HepG2 (cell line): ENCODE measurements around the gene ELAC2.

ENCODE experiments used
- HNRNPK ChIP-seq: fragments of 200-400 bp; formaldehyde crosslinking; IDR thresholded peaks from 2 replicates; pipeline ENCODE4 v1.6.1; 2018; ENCODE audit warnings: low read length, low read depth, moderate library complexity, mild to moderate bottlenecking; ENCODE audit not compliant: poor library complexity, severe bottlenecking
- NR3C1 ChIP-seq: sonication (generic); formaldehyde crosslinking; IDR thresholded peaks from 2 replicates; pipeline ENCODE4 v1.4.0; 2020; ENCODE audit warnings: missing genetic modification reagents
- TF ChIP-seq, protein P1 (sequence below): sonication (generic); formaldehyde crosslinking; IDR thresholded peaks from 2 replicates; pipeline ENCODE4 v1.5.0; 2020; ENCODE audit warnings: mild to moderate bottlenecking, missing genetic modification reagents, moderate library complexity

DNA sequence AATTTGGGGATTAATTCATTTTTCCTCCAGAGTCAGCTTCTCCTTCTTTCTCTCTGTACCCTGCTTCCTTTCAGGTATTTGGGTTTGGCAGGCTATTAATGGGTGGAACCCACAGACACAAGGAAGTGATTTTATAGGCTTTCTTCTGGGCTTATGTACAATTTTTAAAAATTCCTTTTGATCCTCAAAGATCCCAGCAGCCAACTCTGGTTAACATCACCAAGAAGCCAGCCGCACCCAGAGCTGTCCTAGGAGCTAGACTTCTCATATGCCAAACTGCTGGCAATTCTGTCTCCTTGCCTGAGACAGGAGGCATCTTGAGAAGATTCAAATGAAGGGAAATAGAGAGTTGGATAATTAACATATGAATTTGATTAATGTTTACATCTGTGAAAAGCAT lies 47.2 kb upstream of the ELAC2 start:
- TF ChIP-seq HNRNPK = no peak
- TF ChIP-seq NR3C1 = no peak
- TF ChIP-seq, protein P1, sequence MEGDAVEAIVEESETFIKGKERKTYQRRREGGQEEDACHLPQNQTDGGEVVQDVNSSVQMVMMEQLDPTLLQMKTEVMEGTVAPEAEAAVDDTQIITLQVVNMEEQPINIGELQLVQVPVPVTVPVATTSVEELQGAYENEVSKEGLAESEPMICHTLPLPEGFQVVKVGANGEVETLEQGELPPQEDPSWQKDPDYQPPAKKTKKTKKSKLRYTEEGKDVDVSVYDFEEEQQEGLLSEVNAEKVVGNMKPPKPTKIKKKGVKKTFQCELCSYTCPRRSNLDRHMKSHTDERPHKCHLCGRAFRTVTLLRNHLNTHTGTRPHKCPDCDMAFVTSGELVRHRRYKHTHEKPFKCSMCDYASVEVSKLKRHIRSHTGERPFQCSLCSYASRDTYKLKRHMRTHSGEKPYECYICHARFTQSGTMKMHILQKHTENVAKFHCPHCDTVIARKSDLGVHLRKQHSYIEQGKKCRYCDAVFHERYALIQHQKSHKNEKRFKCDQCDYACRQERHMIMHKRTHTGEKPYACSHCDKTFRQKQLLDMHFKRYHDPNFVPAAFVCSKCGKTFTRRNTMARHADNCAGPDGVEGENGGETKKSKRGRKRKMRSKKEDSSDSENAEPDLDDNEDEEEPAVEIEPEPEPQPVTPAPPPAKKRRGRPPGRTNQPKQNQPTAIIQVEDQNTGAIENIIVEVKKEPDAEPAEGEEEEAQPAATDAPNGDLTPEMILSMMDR = no peak
